Cardiac muscle cell (in vitro differentiated cells and primary cell): Measurements from ENCODE around the gene MMS22L. TPM values are rescaled to one million over a fixed set of nuclear protein-coding genes. Genes with fewer than 3 reads are reported as not detected.

Source experiments
- DNase-seq, 2 donors: peaks; one replicate each; pipeline versions ENCODE4 v3.0.0 to v3.0.0-alpha.2; 2010 to 2017; ENCODE audit warnings: low read depth in 1 of 2, low spot score in 1 of 2
- H3K27ac ChIP-seq: fragments of 200-600 bp; sonication (generic); 2 replicates; pipeline ENCODE4 v1.5.1; 2016
- H3K27me3 ChIP-seq: fragments of 200-600 bp; sonication (generic); 2 replicates; pipeline ENCODE4 v1.6.0; 2016; ENCODE audit warnings: control low read depth
- H3K36me3 ChIP-seq: fragments of 200-600 bp; sonication (generic); 2 replicates; pipeline ENCODE4 v1.5.1; 2016; ENCODE audit warnings: control low read depth
- H3K4me1 ChIP-seq: fragments of 200-600 bp; sonication (generic); 2 replicates; pipeline ENCODE4 v1.8.1; 2017; ENCODE audit warnings: low read depth, mild to moderate bottlenecking, mixed run types
- H3K4me3 ChIP-seq: fragments of 200-600 bp; sonication (generic); 2 replicates; pipeline ENCODE4 v1.5.1; 2016; ENCODE audit warnings: mild to moderate bottlenecking
- H3K9me3 ChIP-seq: fragments of 200-600 bp; sonication (generic); 2 replicates; pipeline ENCODE4 v1.5.1; 2017; ENCODE audit warnings: low read depth, mild to moderate bottlenecking, control low read depth
- CTCF ChIP-seq: IDR thresholded peaks from 2 replicates; pipeline ENCODE4 v1.5.1; 2012; ENCODE audit warnings: low read depth, mild to moderate bottlenecking, low read length
- polyA plus RNA-seq: library from polyadenylated mRNA; unstranded; fragments of >200 nt; fragmentation: Nextera tagmentation; extraction: Ambion mirVana; gene quantifications from 2 replicates; pipeline ENCODE4 v1.2.1, GENCODE V29; 2016
- total RNA-seq: library from RNA; depleted of rRNA; stranded (reverse); fragments of >200 nt; gene quantifications from 2 replicates; pipeline ENCODE4 v1.2.3, GENCODE V29; 2016

The MMS22L gene
- total and polyA plus RNA-seq, 2 experiments from 2014 or later: 6.6 to 12.6 TPM

GRCh38 chr6:97282238-97282725 lies 734 bp downstream of the MMS22L start:
- no peak for TF ChIP-seq CTCF
- Histone ChIP-seq H3K4me3 (peak overlapping the region; percentile 75), H3K27ac (peak overlapping the region; percentile 76), H3K4me1 (peaks cover 4% of the 10 kb centered on the region), H3K9me3 (no peaks in the 10 kb centered on the region), H3K36me3 (no peaks in the 10 kb centered on the region), H3K27me3 (no peaks in the 10 kb centered on the region)
- peak; percentile 11 to 14 for DNase-seq

- no peak for DNase-seq
- Histone ChIP-seq H3K4me3 (no peak overlapping the region), H3K27me3 (no peaks in the 10 kb centered on the region), H3K9me3 (no peaks in the 10 kb centered on the region), H3K36me3 (no peaks in the 10 kb centered on the region), H3K4me1 (peaks cover 4% of the 10 kb centered on the region), H3K27ac (no peak overlapping the region)
- TF ChIP-seq CTCF: no peak
Measured at GRCh38 chr6:97280766-97281165, 2.2 kb downstream of the MMS22L start.

DNA sequence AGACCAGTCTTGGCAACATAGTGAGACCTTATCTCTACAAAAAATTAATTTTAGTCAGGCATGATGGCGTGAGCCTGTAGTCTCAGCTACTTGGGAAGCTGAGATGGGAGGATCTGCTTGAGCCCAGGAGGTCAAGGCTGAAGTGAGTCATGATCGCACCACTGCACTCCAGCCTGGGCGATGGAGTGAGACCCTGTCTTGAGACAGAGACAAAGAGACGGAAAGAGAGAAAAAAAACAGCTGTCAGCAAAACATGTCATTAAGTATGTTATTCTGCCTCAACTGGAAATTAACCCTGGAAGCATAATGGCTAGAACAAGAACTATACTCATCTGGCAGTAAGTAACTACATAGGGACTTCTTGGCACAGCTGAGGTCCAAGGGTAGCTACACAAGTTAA lies 7.2 kb downstream of the MMS22L start:
- Histone ChIP-seq H3K36me3 (peaks cover 11% of the 10 kb centered on the region), H3K27ac (no peak overlapping the region), H3K4me1 (no peaks in the 10 kb centered on the region), H3K9me3 (no peaks in the 10 kb centered on the region), H3K27me3 (no peaks in the 10 kb centered on the region), H3K4me3 (no peak overlapping the region)
- TF ChIP-seq CTCF: no peak
- DNase-seq: no peak

DNA sequence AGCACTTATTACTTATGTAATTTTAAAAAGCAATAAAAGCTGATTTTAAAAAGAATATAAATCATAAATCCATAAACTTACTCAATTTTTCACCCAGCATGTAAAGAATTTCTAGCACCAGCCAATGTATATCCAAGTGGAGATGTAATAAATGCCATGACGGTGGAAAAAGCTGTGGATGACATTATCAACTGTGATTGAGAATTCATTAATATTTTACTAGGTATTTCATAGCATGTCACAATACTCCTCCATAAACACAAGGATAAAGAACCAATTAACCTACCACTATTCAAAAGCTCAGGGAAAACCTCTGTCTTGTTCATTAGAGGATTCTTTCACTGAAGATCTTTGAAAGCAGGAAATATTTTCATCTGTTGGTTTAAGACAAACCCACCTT lies 13.2 kb downstream of the MMS22L start:
- H3K27me3 ChIP-seq: no peaks in the 10 kb centered on the region
- DNase-seq: no peak
- no peaks in the 10 kb centered on the region for H3K4me1 ChIP-seq
- H3K36me3 ChIP-seq: peaks cover 15% of the 10 kb centered on the region
- H3K9me3 ChIP-seq: no peaks in the 10 kb centered on the region
- TF ChIP-seq CTCF: no peak
- H3K27ac ChIP-seq: no peak overlapping the region
- H3K4me3 ChIP-seq: no peak overlapping the region

DNA sequence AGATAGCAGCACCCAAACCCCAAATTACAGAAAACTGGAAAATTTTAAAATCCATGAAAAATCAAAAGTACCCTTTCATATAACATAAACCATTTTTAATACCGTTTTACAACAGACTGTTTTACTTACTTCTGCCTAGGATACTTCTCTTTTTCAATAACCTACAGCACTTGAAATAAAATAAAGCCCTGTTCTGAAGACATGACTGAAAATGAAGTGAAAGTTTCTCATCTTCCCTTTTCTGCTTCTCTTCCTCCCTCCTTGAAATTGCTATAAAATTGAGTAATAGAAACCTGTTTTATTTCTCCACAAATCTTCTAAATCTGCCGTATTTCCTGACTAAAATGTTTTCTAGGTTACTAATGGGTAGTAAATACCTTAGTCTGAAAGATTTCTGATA lies 20.3 kb downstream of the MMS22L start:
- Histone ChIP-seq H3K27me3 (no peaks in the 10 kb centered on the region), H3K36me3 (peaks cover 4% of the 10 kb centered on the region)

More for the DNA sequence above, 20.3 kb downstream of the MMS22L start:
- Histone ChIP-seq H3K9me3 (no peaks in the 10 kb centered on the region), H3K27ac (no peak overlapping the region), H3K4me1 (no peaks in the 10 kb centered on the region), H3K4me3 (no peak overlapping the region)
- TF ChIP-seq CTCF: no peak
- no peak for DNase-seq
